GM04503 (cell line): ENCODE data around the gene LZIC.
"Not testable (repeated sequence)": the region's sequence is repeated elsewhere in the genome, so short reads cannot be mapped to it uniquely, and the experiment has no call there.

ENCODE experiments used
- DNase-seq: peaks from one replicate; pipeline ENCODE4 v3.0.0-alpha.2; 2012; ENCODE audit warnings: low read depth

Gene LZIC

DNA sequence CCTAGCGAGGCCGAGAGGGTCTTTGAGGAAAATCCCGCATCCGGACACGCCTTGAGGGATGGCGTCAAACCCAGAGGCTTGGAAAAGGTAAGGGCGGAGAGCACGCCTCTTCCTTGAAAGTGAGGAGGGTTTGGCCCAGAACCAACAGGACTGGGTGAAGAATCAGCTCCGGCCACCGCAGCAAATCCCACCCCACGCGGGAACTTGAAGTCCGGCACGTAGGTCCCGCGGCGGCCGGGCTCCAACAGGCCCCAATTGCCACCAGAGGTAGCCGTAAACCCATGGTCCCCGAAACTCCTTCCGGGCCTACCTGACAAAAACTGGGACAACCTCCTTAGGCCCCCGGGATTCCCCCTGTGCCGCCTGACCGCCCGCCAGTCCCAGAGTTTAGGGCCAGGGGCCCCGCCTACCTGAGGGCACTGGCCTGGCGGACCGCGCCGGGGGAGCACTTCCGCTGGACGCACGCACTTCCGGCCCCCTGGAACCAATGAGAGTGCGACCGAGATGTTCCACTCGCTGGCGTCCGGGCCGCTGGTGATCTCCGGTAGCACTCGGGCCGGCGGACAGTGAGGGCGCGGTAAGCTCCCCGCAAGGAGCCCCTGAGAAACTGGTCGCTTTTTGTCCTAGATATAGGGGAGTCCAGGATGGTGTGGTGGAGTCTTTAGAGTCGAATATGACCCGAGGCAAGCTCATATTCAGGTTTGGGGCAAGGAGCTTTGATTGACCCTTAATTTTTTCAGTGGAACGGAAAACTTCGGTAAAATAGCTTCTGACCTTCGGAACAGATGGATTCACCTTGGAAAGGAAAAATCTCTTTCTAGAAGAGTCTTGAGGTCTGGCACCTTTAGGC, at the start of gene LZIC, which contains the start of gene NMNAT1:
LZIC (minus strand) TSS at position 453 of the 850 bp plus-strand sequence. CDS start 6,772 bp downstream, outside the sequence.
NMNAT1 (plus strand) TSS at position 537 of the 850 bp plus-strand sequence. CDS start 28,599 bp downstream, outside the sequence.
- peak; percentile 57 for DNase-seq

DNA sequence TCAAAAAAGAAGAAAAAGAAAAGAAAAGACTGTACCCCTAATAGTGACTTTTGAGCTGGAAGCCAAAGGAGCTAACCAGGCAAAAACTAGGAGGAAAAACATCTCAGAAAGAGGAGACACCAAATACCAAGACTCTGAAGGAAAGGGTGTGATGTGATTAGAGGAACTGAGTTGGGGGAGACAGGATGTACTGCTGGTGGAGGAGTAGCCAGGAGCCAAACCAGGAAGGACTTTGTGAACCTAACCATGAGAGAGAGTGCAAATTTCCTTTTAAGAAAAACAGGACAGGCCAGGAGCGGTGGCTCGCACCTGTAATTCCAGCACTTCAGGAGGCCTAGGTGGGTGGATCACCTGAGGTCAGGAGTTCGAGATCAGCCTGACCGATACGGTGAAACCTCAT, 49.7 kb upstream of the LZIC start:
- DNase-seq: no peak

DNA sequence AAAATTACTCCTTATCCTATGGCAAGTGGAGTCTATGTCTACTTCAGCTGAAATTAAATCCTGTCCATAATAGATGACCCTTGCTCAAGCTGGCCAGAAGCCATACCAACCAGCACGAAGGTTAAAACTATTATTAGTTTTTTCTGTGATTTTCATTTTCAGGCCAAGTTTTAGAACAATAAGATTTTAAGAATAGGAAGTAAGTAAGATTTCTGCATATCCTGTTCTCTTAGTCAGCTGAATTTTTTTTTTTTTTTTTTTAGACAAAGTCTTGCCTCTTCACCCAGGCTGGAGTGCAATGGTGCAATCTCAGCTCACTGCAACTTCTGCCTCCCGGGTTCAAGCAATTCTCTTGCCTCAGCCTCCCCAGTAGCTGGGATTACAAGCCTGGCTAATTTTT, 47.8 kb upstream of the LZIC start:
- DNase-seq: no peak

DNA sequence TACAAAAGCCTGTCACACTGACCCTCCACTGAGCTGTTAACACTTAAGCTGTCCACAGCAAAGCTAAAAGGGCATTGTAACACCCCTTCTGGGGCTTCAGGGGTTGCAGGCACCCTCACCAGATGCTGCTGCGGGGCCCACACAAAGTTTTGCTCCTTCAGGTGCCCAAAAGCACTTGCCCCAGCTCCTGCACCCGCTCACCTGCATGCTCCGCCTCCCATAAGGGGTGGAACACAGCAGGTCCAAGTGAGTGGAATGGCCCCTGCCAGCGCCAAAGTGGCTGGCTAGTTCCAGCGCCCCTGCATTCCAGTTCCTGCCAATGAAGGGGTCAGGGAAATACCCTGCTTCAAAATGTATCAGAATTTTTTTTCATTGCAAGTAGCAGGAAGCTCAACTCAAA, 46.6 kb upstream of the LZIC start:
- DNase-seq: no peak

DNA sequence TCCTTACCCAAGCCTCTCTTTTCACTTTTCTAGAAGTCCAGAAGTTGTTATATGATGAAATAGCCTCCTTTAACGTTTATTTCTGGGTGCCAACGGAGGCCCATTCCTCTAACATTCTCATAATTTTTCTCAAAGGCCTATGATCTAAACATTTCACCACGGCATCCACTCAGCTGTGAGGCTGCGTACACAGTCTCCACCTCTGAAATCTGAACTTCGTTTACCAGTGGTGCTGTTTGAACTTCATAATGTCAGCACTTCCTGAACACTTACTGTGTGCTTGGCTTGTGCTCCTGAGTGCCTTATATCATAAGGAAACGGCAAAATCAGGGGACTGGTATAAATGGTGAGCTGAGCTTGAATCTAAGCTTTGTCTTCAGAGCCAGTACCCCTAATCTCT, 41.8 kb upstream of the LZIC start:
- DNase-seq: no peak

DNA sequence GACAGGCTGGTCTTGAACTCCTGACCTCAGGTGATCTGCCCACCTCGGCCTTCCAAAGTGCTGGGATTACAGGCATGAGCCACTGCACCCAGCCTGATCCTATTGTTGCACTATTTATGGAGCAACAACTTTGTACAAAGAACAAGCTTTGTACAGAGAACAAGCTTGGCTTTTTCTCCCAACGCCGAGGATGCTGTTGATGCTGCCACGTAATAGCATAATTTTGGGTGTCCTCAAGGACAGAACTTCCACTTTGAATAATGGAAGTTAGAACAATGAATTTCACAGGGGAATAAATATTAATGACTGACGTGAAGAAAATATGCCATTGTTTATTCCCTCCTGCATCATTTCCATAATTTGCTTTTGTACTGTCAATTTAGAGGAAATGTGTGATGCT, 41.1 kb upstream of the LZIC start:
- DNase-seq: no peak

DNA sequence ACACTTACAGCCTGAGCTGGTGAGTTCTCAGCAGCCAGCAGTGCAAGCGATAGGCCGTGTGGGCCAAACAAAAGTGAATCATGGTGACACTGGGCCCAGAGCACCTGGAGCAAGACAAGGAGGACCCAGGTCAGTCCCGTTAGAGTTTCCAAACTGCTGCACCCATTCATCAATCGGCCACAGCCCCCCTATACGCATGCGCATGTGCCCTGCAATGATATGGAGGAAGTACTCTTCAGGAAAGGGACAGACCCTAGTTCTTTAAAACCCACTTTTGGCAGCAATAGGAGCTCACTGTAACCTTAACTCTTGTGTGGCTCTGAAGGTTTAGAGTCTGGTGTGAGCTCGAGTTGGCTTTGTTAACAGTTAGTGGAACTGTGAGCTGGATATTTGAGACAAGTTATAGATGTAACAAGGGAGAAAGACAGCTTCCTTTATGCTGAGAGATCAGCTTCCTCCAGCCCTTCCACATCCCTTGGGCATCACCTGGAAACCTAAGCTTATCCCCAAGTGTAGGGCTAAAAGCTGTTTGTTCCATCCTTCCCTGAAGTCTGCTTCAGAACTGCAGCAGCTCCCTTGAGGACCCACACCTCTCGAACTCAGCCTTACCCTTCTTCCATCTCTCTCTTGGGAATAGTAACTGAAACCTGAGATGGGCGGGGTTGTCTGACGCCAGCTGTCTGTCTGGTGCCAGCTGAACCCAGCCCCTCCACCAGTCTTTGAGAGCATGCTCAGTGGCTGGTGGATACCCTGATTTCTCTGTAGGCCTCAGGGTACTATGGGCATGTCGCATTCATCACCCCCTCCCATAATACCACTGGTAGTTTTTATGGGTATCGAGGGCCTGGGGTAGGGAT, 17.7 kb upstream of the LZIC start:
- no peak for DNase-seq

DNA sequence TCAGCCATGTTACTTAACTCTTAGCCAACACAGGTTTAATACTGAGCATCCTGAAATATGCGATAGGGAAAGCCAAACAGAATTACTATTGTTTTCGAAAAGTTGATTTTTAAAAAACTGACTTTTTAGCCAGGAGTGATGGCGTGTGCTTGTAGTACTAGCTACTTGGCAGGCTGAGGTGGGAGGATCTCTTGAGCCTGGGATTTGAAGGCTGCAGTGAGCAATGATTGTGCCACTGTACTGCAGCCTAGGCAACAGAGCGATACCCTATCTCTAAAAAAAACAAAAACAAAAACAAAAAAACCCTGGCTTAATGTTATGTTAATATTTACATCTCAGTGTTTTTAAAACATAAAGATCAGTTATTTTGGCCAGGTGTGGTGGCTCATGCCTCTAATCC, 16.8 kb upstream of the LZIC start:
- no peak for DNase-seq

DNA sequence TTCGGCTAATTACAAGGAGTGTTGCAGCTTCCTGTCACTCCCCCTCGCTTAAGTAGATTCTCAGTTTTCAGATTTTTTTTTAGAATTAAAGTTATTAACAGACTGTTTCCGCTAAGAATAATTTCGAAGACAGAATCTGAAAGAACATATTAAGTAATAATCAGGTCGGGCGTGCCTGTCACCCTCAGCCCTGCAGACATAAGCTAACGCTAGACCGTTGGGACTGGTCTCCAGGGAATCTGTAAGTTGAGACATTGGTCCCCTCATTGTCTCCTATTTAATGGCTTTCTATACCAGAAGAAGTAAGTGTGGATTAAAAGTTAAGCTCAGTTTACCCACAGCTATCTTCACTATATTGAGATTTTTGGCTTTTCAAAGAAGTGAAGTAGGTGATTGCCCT, 14.5 kb upstream of the LZIC start:
- no peak for DNase-seq

DNA sequence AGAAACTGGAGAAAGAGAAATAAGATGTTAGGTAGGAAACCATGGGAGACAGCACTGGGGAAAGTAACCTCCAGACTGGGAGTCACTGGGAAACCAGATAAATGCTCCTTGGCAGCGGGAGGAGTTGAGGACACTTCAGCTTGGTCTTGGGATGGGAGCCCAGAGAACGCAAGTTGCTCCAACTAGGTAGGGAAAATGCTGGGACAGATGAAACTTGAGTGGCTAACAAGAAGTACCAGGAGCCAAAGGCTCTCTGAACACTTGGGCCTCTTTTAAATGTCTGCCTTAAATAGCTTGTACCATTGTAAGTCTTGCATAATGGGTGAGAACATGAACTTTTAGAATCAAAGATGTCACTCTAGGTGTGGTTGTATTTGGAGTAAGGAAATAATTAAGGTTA, 3.1 kb upstream of the LZIC start:
- no peak for DNase-seq

DNA sequence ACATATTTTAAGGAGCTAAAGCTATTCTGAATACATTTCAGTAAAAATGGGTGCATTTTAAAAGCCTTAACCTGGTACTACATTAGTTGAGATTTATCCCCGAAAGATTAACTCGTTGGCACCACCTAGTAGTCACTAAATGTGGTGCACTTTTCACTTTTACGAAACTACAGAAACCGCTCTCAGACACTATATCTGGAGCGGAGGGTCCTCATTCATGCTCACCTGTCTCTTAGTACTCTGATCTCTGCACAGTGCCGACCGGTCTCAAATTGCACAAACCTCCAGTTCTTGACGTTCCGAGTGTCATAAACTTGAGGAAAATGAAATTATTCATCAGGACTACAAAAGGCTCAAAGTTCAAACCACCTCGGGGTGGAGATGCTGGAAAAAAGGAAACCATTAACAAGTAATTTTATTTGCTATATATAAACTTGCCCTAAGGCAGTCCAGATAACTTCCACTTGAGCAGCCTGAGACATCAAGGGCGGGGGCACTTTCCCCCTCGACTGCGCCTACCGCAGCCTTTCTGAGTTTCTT, 722 bp downstream of the LZIC start:
- peak; percentile 19 for DNase-seq

DNA sequence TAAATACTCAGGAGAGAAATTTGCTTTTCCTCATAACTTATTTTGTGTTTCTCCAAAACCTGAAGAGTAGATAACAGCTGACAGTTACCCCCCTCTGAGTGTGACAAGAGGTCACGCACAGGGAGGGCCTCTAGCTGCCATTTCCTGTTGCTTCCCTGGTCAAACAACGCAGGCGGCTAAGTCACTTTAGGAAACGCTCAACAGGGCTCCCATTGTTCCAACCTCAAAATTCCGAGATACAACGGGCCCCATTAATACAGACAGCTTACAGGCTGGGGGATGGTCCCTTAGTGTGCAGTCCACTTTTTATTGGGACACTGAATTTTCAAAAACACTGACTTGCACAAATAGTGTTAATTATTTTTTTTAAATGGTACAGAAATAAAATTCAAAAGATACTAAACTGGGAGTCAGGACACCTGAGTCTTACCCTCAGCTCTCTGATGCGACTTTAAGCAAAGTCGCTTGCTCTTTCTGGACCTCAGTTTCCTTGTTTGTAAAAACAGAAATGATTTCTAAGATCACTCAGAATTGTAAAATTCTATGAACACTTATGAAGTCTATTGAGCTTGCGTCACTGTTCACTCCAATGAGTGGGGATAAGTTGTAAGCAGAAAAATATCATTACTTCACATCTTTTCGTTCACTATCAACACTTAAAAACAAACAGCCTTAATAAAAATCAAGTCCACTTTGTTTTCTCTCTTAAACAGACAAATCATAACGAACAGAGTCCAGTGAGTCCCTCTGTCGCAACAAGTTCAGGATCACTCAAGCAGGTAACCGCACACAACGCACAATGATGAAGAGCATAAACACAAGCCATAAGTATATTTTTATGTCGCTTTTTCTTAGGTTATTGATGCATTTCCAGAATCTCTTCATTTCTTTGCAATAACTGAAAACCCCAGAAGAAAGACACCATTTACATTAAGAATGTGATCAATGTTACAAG, 13.5 kb downstream of the LZIC start:
- DNase-seq: no peak

DNA sequence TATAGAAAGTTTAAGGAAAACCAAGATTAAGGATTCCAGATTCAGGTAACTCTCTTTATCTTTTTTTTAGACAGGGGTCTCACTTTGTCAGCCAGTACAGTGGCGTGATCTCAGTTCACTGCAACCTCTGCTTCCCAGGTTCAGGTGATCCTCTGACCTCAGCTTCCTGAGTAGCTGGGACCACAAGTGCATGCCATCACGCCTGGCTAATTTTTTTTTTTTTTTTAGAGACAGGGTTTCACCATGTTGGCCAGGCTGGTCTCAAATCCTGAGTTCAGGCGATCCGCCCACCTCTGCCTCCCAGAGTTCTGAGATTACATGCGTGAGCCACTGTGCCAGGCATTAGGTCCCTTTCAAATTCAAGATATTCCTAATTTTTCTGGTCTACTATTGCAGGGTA, 15.9 kb downstream of the LZIC start:
- DNase-seq: no peak

DNA sequence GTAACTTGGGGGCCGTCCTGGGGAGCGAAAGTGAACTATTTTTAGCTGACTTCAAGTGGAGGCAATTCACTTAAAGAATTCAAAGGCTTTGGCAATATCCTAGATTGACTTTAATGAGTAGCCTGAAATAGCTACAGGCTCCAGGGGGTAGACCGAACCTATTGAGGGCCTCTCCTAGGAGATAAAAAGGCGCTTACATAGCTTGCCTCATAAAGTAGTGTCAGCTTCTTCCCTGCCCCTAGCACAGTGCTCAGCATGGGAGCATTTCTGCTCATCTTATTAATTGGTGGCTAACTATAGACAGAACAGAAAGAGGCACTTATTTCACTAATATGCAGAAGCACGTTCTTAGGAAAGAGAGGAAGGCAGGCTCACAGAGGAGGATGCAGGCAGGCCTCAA, 20.8 kb downstream of the LZIC start:
- DNase-seq: no peak

DNA sequence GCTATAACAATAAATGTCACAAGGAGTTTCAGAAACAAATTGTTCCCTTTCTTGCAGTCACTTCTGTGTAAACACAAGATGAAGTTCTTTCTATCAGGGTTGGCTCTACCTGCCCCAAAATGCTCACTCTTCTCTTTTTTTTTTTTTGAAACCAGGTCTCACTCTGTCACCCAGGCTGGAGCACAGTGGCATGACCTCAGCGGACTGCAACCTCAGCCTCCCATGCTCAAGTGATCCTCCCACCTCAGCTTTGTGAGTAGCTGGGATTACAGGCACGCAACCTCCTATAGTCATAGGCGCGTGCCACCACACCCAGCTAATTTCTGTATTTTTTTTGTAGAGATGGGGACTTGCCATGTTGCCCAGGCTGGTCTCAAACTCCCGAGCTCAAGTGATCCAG, 22.6 kb downstream of the LZIC start:
- DNase-seq: no peak

DNA sequence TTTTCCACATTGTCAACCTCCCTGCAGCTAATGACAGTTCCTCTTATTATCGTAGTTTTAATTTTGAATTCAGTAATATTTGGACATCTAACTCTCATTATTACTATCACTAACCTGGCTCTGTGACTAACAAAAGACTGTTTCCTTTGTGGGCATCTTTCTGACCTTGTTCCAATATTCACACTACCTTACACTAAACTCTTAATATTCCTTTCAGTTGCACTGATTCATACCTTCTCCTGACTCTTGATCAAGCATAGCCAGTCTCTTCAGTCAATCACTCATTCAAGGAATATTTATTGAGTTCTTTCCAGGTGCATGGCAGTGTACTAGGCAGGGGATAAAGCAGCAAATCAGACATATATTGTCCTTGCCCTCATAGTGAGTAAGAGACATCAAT, 25.3 kb downstream of the LZIC start:
- no peak for DNase-seq

DNA sequence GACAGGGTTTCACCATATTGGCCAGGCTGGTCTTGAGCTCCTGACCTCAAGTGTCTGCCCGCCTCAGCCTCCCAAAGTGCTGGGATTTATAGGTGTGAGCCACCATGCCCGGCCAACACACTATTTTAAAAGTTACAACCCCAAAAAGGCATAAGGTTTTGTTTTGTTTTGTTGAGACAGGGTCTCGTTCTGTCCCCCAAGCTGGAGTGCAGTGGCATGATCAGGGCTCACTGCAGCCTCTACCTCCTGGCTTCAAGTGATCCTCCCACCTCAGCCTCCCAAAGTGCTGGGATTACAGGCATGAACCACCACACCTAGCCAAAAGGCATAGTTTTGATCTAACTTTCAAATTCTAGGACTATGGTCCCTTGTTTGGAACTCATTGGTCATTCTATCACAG, 25.7 kb downstream of the LZIC start:
- not testable (repeated sequence) for DNase-seq

DNA sequence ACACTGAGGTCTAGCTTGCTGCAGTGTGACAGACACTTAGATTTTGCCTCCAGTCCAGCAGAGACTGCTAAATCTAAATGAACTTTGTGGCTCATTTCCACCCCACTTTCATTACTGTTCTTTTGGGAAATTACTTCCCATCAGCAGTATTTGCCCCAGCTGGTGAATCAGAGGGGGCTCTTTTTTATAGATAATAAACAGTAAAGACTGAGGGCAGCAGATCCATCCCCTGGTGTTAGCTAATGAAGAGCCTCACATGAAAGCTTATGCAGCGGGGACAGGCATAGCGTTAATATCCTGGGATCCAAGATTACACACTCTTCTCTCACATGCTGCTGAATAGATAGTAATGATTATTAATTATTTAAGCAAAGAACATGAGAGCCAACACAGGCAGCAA, 26.7 kb downstream of the LZIC start:
- no peak for DNase-seq

DNA sequence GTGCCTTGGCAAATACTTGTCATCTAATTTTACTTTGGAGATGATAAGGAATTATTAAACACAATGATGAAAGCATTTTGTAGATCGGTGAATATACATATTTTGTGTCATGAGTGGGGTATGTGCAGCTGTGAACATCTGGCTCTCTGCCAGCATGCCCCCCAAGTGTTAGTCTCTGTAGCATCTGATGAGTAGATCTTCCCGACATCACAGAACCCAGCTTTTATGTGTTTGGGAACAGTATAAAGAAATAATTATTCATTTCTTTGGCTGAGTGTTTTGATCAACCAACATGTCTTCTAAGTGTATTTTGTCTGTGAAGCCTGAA, 28.6 kb downstream of the LZIC start:
- no peak for DNase-seq

DNA sequence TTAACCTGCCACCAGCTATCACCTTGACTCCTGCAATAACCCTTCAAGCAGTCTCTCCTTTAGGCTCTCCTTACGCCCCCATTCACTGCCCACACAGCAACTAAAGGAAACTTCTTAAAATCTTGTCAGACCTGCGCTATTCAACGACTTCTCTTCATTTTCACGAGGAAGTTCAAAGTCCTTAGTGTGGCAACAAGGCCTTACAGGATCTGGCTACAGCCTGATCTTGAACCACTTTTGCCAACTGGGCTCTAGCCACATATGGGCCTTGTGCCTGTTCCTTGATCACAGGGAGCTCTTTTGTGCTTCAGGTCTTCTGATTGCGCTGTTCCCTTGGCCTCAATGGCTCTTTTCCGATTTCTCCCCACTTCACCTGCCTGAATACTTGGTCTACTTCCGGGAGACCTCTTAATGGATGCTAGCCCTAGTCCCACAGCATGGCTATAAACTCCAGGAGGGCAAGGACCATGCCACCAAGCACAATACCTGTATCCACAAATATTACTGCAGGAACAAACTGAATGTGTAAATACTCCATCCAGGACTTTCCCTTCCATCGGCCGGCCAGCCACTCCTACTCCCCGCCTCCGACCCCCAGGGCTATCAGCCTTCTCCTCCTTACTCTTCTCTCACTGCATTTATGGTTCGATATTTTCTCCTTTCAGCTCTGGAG, 30.8 kb downstream of the LZIC start:
- DNase-seq: no peak
